HG02763 (cell line): Measurements from ENCODE around the gene OTUD7B.
"Not testable (repeated sequence)": the region's sequence is repeated elsewhere in the genome, so short reads cannot be mapped to it uniquely, and the experiment has no call there.

ENCODE experiments used
- ATAC-seq: cut with Tn5 transposase; IDR thresholded peaks from one replicate; pipeline ENCODE4 v1.9.1; 2021; ENCODE audit warnings: mild to moderate bottlenecking, moderate library complexity; ENCODE audit not compliant: unreplicated experiment

The OTUD7B gene

DNA sequence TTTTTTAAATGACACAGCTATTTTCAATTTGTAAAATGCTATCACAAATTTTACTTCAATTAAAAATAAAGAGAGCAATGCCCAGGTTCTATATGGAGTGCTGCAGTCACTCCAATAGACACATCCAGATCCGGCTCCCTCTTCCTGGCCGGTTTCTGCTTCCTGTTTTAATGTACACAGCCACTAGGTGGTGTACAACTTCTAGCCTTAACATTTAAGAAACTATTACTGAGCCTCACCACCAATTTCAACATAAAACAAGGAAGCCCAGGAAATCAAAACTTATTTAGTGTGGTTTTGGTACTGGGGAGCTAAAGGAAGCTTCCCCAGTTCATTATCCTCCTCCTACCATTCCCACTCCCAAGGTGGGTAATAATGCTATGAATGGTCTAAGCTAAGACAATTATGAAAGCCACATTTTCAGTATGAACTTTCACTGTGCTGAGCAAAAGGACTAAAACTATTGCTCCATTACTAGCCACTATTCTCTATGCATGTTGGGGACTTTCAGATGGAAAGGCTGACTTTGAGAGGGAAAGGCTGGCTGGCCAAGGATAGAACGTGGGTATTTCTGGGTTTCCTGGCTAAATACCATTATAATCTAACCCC, 48.4 kb downstream of the OTUD7B start:
- no peak for ATAC-seq

DNA sequence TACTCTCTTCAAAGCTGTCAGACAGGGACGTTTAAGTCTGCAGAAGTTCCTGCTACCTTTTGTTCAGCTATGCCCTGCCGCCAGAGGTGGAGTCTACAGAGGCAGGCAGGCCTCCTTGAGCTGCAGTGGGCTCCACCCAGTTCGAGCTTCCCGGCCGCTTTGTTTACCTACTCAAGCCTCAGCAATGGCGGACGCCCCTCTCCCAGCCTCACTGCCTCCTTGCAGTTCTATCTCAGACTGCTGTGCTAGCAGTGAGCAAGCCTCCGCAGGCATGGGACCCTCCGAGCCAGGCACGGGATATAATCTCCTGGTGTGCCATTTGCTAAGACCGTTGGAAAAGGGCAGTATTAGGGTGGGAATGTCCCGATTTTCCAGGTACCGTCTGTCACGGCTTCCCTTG, 53.0 kb downstream of the OTUD7B start:
- ATAC-seq, result not testable (repeated sequence)

DNA sequence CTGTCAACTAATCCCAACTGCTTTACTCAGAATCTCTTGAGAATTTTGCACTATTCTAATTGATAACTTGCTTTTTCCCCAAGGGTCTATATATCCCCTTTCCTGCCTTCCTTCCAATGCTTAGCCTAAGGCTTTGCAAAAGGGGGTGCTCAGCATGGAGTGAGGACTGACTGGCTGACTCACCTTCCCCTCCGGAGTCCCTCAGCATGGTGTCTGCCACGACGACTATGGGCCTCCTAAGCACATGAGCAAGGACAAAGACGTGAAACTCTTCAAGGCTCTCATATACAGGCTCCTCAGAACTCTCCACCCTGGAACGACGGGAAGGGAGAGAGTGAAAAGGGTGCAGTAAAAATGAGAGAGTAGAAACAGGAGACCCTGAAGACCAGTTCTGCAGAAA, 60.6 kb downstream of the OTUD7B start:
- ATAC-seq, result no peak

DNA sequence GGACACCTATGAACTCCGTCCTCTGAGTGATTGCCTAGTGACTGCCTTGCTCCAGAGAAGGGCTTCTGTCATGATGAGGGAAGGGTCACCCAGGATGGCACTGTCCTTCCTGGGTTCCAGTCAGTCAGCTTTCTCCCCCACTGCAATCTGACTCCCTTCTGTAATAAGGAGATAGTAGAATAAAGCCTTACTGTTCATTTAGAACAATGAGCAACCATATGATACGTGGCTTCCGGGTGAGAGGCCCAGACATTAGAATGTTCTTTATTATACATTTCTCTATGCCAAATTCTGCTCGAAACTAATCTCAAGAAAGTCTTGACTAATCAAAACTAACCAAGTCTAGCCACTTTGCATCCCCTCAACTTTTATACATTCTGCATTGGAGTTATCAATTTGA, 65.3 kb downstream of the OTUD7B start:
- no peak for ATAC-seq

DNA sequence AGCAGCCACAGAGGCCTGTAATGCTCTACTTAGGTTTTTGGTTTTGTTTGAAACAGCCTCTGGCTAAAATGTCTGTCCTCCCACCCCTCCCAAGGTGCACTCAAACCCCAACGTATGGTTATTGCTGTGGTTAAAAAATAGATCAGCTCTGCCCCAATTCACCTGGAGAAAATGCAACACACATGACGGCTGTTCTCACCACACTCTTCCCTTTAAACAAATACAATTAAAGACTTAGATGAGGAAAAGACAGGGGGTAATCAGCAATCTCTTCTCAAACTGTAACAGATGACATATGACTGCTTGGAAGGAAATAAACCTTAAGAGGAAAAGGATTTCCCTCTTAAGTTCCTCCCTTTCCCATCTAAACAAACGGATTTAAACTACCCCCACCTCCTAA, 67.6 kb downstream of the OTUD7B start:
- ATAC-seq, result no peak

DNA sequence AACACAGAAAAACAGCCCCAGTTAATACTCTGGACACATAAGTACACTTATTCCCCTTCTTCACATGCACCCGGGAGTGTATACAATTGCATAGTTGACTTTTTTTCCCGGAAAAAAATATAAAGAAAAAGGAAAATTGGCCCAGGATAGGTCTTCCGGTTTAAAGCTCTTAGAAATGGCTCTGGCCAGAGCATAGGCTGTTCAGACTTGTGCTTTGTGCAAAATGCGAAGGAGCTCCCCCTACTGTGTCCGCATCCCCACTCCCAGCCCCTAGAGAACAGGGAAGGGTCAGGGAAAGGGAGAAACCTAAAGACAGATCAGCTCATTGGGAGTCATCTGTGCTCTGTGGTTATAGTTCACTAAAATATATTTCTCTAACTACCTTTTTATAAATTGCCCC, 68.3 kb downstream of the OTUD7B start:
- ATAC-seq, result no peak

DNA sequence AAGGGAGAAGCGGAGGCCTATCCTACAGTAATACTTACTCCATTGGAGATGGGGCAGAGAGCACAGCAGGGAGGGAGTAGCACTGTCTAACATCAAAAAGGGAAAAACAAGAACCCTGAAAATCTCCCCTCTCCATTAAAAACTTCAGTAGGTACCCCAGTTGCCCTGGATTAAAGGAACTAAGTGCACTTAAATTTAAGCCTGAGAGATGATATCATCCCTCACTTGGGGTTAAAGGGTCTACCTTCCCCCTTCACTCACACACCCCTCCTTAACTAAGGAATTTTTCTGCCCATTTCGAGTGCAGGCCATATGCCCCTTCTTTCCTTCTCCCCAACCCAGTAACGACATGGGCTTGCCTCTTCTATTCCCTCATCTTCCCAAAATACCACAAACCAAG, 70.1 kb downstream of the OTUD7B start:
- ATAC-seq, result no peak

DNA sequence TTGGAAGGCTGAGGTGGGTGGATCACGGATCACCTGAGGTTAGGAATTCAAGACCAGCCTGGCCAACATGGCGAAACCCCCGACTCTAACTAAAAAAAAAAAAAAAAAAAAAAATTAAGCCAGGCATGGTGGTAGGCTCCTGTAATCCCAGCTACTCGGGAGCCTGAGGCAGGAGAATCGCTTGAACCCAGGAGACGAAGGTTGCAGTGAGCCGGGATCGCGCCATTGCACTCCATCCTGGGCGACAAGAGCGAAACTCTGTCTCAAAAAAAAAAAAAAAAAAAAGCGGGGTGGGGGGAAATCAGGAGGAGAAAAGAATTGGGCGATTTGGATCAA, 71.9 kb downstream of the OTUD7B start:
- ATAC-seq, result not testable (repeated sequence)

DNA sequence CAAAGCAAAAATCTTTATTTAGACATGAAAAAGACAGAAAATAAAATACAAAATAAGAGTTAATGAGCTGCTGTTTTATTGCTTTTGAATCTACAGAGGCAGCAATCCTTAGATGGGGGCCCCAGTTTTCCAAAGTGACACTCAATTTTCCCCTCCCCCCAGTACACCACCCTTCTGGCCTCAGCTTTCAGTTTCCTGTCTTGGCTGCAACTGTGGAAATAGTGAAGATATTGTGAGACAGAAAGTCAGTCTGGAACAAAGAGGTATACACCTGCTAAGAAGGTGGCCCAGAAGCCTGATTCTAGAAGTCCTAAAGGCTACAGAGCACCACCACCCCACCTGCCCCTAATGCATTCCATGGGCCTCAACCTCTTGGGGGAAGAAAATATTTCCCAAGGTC, 72.8 kb downstream of the OTUD7B start:
- no peak for ATAC-seq

DNA sequence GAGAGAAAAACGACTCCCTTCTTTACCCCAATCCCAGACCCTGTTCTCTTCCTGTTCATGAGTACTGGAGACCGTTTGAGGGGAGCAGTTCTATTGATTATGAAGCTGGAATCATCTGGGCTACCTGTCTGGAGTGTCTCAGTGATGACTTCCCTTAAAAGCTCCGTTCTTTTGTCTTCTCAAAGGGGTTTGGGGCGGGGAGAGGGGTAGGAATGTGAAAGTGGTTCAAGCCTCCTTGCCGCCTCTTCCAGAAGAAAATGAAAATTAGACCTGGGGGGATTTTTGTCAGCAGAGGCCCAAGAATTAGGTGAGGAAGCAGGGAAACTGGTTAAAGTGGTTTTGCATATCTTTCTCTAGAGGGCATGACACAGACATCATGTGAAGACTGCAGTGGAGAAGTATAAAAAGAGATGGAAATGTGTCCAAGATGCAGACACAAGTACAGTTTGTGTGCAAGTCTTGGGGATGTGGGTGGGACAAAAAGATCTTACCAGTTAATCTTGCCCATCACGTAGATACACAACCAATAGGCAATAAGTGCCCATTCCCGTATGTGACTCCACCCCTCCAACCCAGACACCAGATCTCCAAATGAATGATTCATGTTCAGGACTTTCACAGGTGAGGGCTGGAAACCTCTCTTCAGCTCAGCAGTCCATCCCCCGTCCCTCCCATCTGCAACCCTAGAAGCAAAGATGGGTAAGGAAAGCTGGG, 73.4 kb downstream of the OTUD7B start:
- ATAC-seq, result no peak

DNA sequence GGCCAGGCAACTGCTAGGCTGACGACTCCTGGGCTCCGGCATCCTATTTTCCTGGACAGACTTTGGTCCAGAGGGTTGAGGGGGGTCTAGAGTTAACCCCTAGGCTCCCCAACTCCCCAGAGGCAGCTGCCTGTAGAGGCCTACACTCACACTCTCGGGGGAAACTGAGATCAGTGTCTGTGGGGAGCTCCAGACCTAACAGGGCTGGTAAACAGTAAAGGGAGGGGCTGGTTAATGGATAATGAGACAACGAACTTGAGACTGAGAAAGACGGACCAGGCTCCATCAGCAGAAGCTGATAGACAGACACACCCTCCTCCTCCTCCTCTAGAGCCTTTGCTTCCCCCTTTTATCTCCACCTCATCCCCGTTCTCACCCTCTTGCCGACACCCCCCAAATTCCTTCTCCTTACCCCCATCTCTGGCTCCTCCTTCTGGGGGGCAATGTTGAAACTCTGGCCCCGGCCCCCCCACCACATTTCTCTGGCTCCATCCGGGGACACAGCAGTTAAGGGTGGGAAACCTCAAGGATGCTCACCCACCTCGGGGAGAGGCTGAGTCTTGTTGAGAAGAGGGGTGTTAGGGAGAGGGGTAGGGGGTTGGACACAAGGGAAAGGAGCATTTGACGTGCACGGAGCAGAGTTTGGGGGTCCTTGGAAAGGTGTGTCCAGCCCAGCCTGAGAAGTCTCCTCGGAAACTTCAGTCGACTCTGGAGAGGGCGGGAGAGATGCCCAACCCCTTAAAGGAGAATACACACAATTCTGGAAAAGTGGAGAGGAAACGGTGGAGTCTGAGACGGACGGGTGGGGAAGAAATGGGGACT, 74.1 kb downstream of the OTUD7B start, which contains the start of gene MTMR11:
TSS of gene MTMR11 (minus strand) at position 710 of the 822 bp plus-strand sequence. CDS start at position 478, 232 bp downstream.
- ATAC-seq, result no peak

DNA sequence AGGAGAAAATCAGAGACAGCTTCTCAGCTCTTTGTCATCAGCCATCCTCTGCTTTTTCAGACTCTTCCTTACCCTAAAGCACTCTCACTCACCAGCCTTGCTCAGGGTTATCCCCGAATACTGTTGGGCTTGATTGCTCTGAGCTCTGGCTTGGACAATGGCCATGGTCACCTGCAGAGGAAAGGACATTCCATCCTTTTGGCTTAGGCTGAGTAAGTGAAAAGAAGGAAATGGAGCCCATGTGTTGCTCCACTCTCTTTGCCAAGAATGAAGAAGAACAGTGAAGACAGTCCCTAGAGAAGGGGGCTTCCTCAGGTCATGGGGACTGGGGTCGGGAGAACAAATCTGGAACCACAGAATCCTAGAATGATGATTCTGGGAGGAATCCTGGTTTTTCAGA, 76.2 kb downstream of the OTUD7B start:
- ATAC-seq, result no peak

DNA sequence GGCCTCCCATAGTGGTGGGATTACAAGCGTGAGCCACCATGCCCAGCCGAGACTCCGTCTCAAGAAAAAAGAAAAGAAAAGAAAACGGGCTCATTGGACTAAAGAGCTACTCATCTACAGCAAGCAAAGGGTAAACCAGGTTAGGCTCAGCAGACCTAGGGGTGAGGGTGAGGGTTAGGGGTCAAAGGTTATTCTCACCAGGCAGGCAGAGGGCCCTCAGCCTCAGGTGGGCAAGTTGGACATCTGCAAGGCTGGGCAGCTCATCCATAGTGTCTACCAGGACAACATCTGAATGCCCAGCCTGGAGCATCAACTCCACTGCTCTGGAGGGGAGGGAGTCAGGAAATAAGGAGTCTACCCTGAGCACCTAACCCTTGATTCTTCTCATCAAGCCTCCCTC, 77.3 kb downstream of the OTUD7B start:
- ATAC-seq, result no peak

DNA sequence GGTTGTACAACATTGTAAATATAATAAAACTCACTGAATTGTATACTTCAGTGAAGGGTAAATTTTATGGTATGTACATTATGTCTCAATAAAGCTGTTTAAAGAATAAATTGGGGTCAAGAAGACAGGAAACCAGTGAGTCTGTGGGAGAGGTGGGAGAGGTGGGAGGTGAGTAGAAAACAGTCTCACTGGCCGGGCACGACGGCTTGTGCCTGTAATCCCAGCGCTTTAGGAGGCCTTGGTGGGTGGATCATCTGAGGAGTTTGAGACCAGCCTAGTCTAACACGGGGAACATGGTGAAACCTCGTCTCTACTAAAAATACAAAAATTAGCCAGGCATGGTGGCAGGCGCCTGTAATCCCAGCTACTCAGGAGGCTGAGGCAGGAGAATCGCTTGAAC, 78.1 kb downstream of the OTUD7B start:
- ATAC-seq, result no peak

DNA sequence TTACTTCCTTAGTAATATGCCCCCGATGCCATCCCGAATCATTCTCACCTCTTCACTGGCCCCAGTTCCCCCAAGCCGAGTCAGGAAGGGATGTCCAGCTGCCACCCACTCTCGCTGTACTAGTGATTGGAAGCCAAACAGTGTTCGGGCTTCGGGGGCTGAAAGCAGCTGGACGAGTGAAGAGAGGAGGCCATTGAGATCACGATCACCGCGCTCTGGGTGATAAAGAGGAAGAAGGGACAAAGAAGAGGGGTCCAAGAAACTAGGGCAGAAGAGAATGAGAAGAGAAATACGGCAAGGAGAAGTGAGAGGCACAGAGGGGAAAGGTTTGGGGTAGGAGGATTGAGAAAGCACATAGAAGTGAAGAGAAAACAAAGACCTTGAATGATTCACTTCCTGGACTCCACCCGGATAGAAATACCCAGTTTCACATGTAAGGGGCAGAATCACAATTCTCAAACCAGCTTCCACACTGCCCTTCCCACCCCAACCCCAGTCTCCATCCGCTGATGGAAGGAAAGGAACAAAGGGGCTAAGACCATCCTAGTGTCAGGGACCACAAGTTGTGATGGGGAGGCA, 79.2 kb downstream of the OTUD7B start:
- ATAC-seq, result no peak

DNA sequence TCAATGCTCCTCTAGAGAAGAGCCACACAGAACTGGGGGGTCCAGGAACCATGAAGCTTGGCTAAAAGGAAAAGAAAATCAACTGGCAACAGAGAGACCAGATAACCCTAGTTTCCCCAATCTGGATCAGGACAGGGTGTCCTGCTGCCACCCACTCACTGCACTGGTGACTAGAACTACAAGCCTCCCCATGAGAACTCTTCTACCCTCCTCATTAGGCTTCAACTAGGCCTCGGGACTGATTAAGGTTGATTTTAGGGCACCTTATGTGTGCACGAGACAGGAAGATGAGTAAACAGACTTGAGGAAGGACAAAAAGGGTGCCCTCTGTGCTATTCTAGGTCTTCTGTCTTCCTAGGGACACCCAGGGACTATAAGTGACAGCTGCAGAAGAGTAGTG, 80.7 kb downstream of the OTUD7B start:
- no peak for ATAC-seq

DNA sequence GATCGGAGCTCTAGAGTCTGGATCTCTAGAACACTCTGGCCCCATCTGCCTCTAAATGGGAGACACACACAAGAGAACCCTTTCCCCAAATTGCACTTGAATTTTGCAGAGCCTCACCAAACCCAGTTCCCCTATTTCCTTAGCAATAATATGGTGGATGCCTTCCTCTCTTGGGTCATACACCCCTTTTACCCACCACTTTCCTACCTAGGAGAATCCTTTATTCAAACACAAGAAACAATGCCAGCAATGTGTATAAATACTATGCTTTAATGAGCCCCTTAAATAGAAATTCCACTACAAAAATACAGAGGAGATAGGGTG, 82.2 kb downstream of the OTUD7B start:
- ATAC-seq, result no peak

DNA sequence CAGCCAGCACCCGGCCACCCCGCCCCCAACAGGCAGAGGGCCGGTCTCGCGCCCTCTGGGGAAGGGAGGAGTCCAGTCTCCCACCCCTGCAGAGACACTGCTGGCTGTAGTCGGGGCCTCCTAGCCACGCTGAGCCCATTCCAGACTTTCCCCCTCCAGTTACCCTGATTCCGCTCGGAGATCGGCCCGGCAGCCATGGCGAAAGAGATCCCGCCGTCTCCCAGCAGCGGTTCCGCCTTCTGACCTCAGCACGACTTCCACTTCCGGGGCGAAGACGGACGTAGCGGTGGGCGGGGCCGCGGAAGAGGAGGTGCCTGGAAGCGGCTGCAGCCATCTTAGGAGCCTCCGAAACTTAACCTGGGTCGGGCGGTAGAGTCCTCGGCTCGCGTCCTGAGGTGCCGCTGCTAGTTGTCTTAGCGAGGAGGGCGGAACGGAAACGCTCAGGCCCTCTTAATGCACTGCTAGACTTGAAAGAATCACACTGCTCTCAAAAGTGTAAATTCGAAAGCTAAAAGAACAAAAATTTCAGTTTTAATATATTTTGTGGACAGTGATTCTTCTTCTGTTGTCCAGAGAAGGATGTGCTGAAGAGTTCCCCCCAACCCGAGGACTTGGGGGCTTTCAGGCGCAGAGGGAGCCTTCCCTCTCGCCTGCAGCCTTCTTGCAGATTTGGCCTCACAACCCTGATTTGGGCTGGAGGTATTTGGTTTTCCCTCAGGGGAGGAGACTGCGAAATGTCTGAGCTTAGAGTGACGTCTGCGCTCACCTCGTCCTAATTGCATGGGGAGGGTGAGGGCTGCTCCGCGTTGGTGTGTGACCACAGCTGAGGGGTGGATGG, 82.7 kb downstream of the OTUD7B start, which contains the start of gene SF3B4:
TSS of gene SF3B4 (minus strand) at position 241 of the 838 bp plus-strand sequence. CDS start at position 197, 44 bp downstream.
- ATAC-seq, result peak; percentile 91

DNA sequence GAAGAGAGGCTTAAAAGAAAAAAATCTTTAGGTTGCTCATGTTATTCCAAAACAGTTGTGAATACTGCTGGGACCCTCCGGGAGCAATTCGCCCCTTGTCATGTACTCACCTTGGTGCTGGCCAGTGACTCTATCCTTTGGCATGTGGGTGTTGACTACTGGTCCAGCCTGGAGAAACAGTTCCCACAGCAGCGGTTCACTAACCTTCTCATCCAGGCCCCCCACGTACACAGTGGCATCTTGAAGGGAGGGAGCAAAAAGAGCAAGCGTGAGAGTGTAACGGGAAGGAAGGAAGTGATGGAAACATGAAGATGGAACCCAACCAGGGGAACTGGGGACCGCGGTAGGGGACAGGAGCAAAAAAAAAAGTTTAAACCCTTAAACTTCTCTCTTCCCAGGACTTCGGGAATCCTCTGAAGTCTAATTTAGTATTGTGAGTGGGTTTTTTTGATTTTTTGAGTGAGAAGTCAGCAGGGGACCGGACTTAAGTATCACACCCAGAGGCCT, 83.4 kb downstream of the OTUD7B start:
- ATAC-seq, result no peak

DNA sequence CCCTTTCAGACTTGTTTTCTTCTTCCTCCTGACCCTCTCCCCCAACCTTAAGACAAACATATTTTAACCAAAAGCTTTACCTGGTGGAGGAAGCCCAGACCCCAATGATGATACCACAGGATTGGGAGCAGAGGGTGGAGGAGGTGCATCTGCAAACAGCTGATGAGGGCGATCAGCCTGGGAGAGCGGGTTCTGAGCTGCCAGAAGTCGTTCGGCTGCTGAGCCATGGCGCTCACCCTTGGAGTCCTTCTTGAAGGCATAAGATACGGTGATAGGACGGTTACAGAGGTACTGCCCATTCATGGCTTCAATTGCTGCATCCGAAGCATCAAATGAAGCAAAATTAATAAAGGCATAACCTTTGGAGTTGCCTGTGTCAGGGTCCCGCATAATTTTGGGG, 84.2 kb downstream of the OTUD7B start:
- ATAC-seq, result no peak

DNA sequence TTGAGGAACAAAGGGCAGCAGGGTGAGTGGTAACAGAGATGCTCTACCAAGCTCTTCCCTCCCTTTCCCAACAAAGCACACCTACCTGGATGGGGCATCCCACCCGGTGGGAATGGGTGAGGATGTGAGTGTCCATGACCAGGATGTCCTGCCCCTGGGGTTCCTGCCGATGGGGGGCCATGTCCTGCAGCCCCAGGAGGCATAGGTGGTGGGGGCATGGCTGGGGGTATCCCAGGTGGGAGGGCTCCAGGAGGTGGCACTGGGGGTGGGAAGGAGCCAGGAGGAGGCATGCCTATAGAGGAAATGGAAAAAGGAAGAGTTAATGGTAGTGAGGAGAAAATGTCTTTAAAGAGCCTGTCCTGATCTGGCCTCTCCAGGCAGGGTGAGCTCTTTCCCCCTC, 84.8 kb downstream of the OTUD7B start:
- no peak for ATAC-seq
